BE2C (cell line): ENCODE measurements around the gene OR8A1.
"Not testable (repeated sequence)": the region's sequence is repeated elsewhere in the genome, so short reads cannot be mapped to it uniquely, and the experiment has no call there.

Experiments
- DNase-seq: peaks from one replicate; pipeline ENCODE4 v3.0.0-alpha.2; 2020
- H3K27me3 ChIP-seq: fragments of 250-450 bp; sonication (Bioruptor Pico); 2 replicates; pipeline ENCODE4 v1.5.1; 2020; ENCODE audit warnings: mild to moderate bottlenecking
- H3K36me3 ChIP-seq: fragments of 250-450 bp; sonication (Bioruptor Pico); 2 replicates; pipeline ENCODE4 v1.5.1; 2020; ENCODE audit warnings: mild to moderate bottlenecking
- H3K4me1 ChIP-seq: fragments of 250-450 bp; sonication (Bioruptor Pico); 2 replicates; pipeline ENCODE4 v1.5.1; 2020
- H3K4me3 ChIP-seq: 2 replicates; pipeline ENCODE4 v1.5.1; 2011; ENCODE audit warnings: low read depth, low read length
- H3K9me3 ChIP-seq: fragments of 250-450 bp; sonication (Bioruptor Pico); 2 replicates; pipeline ENCODE4 v1.5.1; 2020
- TF ChIP-seq, protein P1 (sequence below): IDR thresholded peaks from 2 replicates; pipeline ENCODE4 v1.5.1; 2012; ENCODE audit warnings: mild to moderate bottlenecking, low read depth, low read length

OR8A1 gene

DNA sequence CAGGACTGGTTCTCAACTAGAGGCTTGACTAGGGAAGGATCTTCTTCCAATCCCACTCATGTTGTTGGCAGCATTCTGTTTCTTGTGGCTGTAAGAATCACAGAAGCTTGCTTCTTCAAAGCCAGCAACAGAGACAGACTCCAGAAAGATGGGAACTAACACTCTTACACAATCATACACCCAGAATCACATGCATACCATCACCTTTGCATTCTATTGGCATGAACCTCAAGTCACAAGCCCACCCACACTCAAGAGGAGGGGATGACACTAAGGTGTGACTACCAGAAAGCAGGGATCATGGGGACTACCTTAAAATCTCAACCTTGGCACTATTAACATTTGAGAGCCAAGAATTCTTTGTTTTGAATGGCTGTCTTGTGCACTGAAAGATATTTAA is 27.8 kb downstream of the OR8A1 start:
- Histone ChIP-seq H3K27me3 (peaks cover 33% of the 10 kb centered on the region), H3K4me1 (no peaks in the 10 kb centered on the region), H3K9me3 (no peaks in the 10 kb centered on the region), H3K36me3 (no peaks in the 10 kb centered on the region), H3K4me3 (no peak overlapping the region)
- TF ChIP-seq, protein P1, sequence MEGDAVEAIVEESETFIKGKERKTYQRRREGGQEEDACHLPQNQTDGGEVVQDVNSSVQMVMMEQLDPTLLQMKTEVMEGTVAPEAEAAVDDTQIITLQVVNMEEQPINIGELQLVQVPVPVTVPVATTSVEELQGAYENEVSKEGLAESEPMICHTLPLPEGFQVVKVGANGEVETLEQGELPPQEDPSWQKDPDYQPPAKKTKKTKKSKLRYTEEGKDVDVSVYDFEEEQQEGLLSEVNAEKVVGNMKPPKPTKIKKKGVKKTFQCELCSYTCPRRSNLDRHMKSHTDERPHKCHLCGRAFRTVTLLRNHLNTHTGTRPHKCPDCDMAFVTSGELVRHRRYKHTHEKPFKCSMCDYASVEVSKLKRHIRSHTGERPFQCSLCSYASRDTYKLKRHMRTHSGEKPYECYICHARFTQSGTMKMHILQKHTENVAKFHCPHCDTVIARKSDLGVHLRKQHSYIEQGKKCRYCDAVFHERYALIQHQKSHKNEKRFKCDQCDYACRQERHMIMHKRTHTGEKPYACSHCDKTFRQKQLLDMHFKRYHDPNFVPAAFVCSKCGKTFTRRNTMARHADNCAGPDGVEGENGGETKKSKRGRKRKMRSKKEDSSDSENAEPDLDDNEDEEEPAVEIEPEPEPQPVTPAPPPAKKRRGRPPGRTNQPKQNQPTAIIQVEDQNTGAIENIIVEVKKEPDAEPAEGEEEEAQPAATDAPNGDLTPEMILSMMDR = no peak
- no peak for DNase-seq

DNA sequence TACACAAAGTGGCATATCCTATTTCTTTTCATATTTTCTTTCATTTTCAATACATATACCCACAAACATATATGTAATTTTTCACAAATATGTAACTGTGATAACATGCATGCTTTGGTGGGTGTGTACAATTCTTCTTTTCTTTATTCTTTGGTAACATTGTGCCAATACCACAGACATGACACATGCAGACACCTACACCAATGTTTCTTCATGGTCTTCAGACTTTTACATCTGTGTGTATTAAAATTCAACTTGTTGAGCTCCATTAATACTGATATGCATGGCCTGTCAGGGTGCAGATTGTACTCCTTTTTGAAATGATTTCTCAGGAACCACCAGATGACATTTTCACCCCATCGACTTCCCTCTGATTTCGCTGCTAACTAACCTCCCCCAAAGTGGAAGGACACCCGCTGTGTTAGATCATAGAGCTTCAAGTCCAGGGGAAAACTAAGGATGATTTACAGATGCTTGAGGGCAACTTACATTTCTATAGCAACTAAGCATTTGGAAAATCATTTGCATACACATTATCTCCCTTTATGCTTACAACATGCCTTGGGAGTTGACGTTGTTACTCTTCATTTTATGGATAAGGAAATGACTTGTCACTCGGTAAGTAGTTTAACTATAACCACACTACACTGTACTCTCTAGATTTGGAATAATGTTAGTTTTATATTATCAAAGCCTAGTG is 31.0 kb downstream of the OR8A1 start:
- no peaks in the 10 kb centered on the region for H3K9me3 ChIP-seq
- DNase-seq = no peak
- TF ChIP-seq, protein P1 = no peak
- H3K4me3 ChIP-seq = no peak overlapping the region
- H3K27me3 ChIP-seq = peaks cover 11% of the 10 kb centered on the region
- no peaks in the 10 kb centered on the region for H3K36me3 ChIP-seq
- no peaks in the 10 kb centered on the region for H3K4me1 ChIP-seq

DNA sequence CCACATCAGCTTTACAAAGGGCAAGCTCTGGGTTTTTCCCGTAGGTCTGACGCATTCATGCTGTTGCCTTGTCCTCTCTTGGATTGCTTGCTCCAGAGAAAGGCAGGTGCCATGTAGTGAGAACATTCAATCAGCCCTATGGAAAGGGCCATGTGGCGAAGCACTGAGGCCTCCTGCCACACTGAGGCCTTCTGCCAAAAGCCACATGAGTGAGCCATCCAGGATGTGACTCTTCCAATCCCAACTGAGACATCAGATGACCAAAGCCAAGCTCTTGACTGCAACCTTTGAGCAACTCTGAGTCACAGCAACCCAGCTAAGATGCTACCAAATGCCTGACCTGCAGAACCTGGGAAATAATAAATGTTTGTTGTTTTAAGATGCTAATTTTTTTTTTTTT is 32.4 kb downstream of the OR8A1 start:
- no peaks in the 10 kb centered on the region for H3K4me1 ChIP-seq
- H3K36me3 ChIP-seq = no peaks in the 10 kb centered on the region
- no peaks in the 10 kb centered on the region for H3K9me3 ChIP-seq
- H3K27me3 ChIP-seq = peaks cover 4% of the 10 kb centered on the region
- DNase-seq = no peak
- H3K4me3 ChIP-seq = no peak overlapping the region
- TF ChIP-seq, protein P1 = no peak

DNA sequence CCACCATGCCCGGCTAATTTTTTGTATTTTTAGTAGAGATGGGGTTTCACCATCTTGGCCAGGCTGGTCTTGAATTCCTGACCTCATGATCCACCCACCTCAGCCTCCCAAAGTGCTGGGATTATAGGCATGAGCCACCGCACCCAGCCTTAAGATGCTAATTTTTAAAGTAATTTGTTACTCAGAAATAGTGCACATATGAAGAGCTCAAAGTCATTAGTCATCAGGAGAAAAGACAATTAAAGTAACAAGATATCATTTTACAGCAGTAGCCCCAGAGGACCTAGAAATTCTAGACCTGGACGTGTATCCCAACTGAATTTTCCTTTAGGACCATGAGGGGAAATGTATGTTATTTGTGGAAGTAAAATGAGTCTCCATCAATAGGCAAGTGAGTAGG is 32.9 kb downstream of the OR8A1 start:
- H3K4me3 ChIP-seq, H3K36me3 ChIP-seq, H3K9me3 ChIP-seq, H3K4me1 ChIP-seq, H3K27me3 ChIP-seq, DNase-seq: not testable (repeated sequence)

DNA sequence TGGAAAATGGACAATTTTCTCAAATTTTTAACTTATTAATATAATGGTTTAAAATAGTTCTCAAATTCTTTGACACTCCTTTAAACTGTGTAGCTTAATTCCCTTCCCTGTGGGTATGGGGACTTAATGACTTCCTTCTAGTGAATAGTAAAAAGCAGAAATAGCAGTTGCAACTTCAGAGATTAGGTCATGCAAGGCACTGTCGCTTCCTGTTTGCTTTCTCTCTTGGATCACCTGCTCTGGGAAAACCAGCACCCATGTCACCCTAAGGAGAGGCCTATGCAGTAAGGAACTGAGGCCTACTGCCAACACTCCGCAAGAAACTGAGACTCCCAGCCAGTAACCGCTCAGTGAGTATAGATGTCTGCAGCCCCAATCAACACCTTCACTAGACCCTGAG is 35.9 kb downstream of the OR8A1 start:
- no peaks in the 10 kb centered on the region; the same call in 1 of the 2 replicates for H3K27me3 ChIP-seq
- H3K4me3 ChIP-seq = no peak overlapping the region
- H3K36me3 ChIP-seq = no peaks in the 10 kb centered on the region
- TF ChIP-seq, protein P1 = no peak
- no peaks in the 10 kb centered on the region for H3K9me3 ChIP-seq
- DNase-seq = no peak
- no peaks in the 10 kb centered on the region for H3K4me1 ChIP-seq

DNA sequence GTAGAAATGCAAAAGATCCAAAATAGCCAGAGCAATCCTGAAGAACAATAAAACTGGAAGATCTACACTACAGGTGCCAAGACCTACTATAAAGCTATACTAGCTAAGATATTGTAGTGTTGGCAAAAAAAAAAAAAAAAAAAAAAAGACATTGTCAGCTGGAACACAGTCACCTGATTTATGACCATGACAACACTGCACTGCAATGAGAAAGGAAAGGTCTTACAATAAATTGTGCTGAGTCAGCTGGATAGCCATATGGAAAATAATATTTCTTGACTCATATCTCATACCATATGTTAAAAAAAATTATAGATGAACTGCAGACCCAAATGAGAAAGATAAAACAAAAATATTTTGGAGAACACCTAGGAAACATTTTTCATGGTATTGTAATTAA is 38.4 kb downstream of the OR8A1 start:
- TF ChIP-seq, protein P1 = no peak
- no peaks in the 10 kb centered on the region; the same call in 1 of the 2 replicates for H3K27me3 ChIP-seq
- H3K36me3 ChIP-seq = no peaks in the 10 kb centered on the region
- DNase-seq = no peak
- H3K4me3 ChIP-seq = no peak overlapping the region
- H3K9me3 ChIP-seq = no peaks in the 10 kb centered on the region
- no peaks in the 10 kb centered on the region for H3K4me1 ChIP-seq
